ENCODE results near the gene ZNF316. TPM values are rescaled to one million over a fixed set of nuclear protein-coding genes. Genes with fewer than 3 reads are reported as not detected.

ZNF316 gene
- total and polyA plus RNA-seq, 12 donors = 7.6 to 20.8 (median 14.0) TPM

DNA sequence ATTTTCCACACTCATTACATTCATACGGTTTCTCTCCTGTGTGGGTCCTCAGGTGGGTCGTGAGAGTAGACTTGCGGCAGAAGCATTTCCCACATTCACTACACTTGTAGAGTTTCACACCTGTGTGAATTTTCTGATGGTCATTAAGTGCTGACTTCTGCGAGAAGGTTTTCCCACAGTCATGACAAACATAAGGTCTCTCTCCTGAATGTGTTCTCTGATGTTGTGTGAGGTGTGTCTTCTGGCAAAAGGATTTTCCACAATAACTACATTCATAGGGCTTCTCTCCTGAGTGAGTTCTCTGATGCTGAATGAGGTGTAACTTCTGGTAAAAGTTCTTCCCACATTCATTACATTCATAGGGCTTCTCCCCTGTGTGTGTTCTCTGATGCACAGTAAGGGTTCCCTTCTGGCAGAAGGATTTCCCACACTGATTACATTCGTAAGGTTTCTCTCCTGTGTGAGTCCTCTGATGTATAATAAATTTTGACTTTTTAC is 54.5 kb downstream of the ZNF316 start:
- Histone ChIP-seq H3K9me3 (peaks cover 10 to 100% (median 98%) of the 10 kb centered on the region in 11 donors), H3K4me1 (no peaks in the 10 kb centered on the region), H3K27ac (no peak overlapping the region), H3K36me3 (peaks cover 46 to 100% (median 100%) of the 10 kb centered on the region in 9 donors), H3K4me3 (no peak overlapping the region), H3K27me3 (no peaks in the 10 kb centered on the region)
- intact Hi-C loops (cut with DNase I) = no loop called here
- no peak for TF ChIP-seq CTCF (IDR thresholded peaks at IDR 0.05)
- no peak for ATAC-seq
- no peak for DNase-seq
- WGBS, 2 donors = 98 to 99% methylated on average over 5 of the region's 5 CpGs

DNA sequence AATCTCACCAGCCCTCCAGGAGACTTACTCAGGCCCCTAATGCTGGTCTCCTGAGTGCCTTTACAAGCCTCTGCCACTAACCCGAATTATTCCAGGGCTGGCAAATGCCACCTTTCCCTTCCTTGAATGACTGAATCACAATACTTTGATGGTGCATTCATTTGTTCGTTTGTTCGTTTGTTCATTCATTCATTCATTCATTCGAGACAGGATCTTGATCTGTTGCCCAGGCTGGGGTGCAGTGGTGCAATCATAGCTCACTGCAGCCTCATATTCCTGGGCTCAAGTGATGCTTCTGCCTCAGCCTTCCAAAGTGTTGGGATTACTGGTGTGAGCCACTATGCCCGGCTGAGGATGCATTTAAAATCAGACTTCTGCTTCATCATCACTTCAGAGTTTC is 63.7 kb downstream of the ZNF316 start:
- no peak overlapping the region for H3K27ac ChIP-seq
- H3K4me3 ChIP-seq = no peak overlapping the region
- peaks cover 20 to 89% (median 55%) of the 10 kb centered on the region in 9 donors for H3K36me3 ChIP-seq
- H3K27me3 ChIP-seq = no peaks in the 10 kb centered on the region
- peaks cover 9 to 39% (median 27%) of the 10 kb centered on the region in 9 donors for H3K4me1 ChIP-seq
- no peak for DNase-seq
- ATAC-seq = no peak
- TF ChIP-seq CTCF (IDR thresholded peaks at IDR 0.05) = no peak
- intact Hi-C loops (cut with DNase I) = no loop called here
- 95% methylated on average over 5 of the region's 5 CpGs for WGBS, 2 donors
- H3K9me3 ChIP-seq = peaks cover 0 to 74% (median 26%) of the 10 kb centered on the region in 11 donors

DNA sequence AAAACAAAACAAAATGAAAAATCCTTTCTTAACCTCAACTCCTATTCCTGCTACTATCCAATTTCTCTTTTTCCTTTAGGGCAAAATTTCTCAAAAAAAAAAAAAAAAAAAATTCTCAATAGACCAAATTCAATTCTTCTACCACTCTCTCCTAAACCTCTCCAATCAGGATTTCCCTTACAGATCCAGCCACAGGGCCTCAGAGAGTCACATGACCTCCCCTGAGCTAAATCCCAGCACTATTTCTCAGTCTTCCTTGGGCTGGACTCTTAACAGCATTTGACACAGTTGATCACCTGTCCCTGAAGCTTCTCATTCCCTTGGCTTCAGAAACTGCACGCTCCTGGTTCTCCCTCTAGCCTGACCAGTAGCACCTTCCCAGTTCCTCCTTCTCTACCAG is 64.7 kb downstream of the ZNF316 start:
- Histone ChIP-seq H3K27ac (no peak overlapping the region), H3K4me1 (peaks cover 9 to 40% (median 28%) of the 10 kb centered on the region in 9 donors), H3K27me3 (no peaks in the 10 kb centered on the region), H3K4me3 (no peak overlapping the region), H3K36me3 (peaks cover 12 to 78% (median 44%) of the 10 kb centered on the region in 9 donors), H3K9me3 (peaks cover 0 to 63% (median 17%) of the 10 kb centered on the region in 11 donors)
- no peak for DNase-seq
- ATAC-seq = no peak
- WGBS, 2 donors = 84 to 88% methylated on average over 1 of the region's 1 CpG
- intact Hi-C loops (cut with DNase I) = no loop called here
- no peak for TF ChIP-seq CTCF (IDR thresholded peaks at IDR 0.05)

Other genes starting within 250 kb of the ZNF316 start
- gene DAGLB, start 189.4 kb upstream of the ZNF316 start, total RNA-seq = 10 to 100 TPM in 1 of 10 donors, 1 to 10 TPM in 9; 4.8 to 10.5 (median 5.7) TPM
- 10 to 100 TPM in 1 of 2 donors, 1 to 10 TPM in 1; 7.3 to 12.9 TPM for gene DAGLB, start 189.4 kb upstream of the ZNF316 start, polyA plus RNA-seq
- 10 to 100 TPM; 38.8 to 78.4 (median 46.6) TPM for gene KDELR2, start 153.2 kb upstream of the ZNF316 start, total RNA-seq
- gene KDELR2, start 153.2 kb upstream of the ZNF316 start, polyA plus RNA-seq = 10 to 100 TPM; 29.3 to 92.4 TPM
- gene GRID2IP, start 85.9 kb upstream of the ZNF316 start, total RNA-seq = under 1 TPM in 1 of 10 donors, not detected in 9; 0.11 TPM
- gene GRID2IP, start 85.9 kb upstream of the ZNF316 start, polyA plus RNA-seq = under 1 TPM; 0.01 to 0.15 TPM
- gene ZDHHC4, start 59.9 kb upstream of the ZNF316 start, total RNA-seq = 10 to 100 TPM; 29.7 to 53.5 (median 43.3) TPM
- gene ZDHHC4, start 59.9 kb upstream of the ZNF316 start, polyA plus RNA-seq = 10 to 100 TPM; 25.5 to 54.2 TPM
- gene INTS15, start 47.3 kb upstream of the ZNF316 start, total RNA-seq = 10 to 100 TPM in 9 of 10 donors, 1 to 10 TPM in 1; 9.8 to 22.0 (median 13.5) TPM
- gene INTS15, start 47.3 kb upstream of the ZNF316 start, polyA plus RNA-seq = 10 to 100 TPM; 10.2 to 12.7 TPM
- 10 to 100 TPM in 8 of 10 donors, 1 to 10 TPM in 2; 8.8 to 16.3 (median 13.9) TPM for gene ZNF853, start 21.7 kb upstream of the ZNF316 start, total RNA-seq
- 1 to 10 TPM; 1.2 to 3.5 TPM for gene ZNF853, start 21.7 kb upstream of the ZNF316 start, polyA plus RNA-seq
- 10 to 100 TPM; 13.5 to 18.0 (median 16.3) TPM for gene ZNF12, start 69.6 kb downstream of the ZNF316 start, total RNA-seq
- 1 to 10 TPM; 7.2 to 7.7 TPM for gene ZNF12, start 69.6 kb downstream of the ZNF316 start, polyA plus RNA-seq
- under 1 TPM in 3 of 10 donors, not detected in 7; 0.07 to 0.11 (median 0.10) TPM for gene RSPH10B2, start 116.8 kb downstream of the ZNF316 start, total RNA-seq
- gene RSPH10B2, start 116.8 kb downstream of the ZNF316 start, polyA plus RNA-seq = under 1 TPM in 1 of 2 donors, not detected in 1; 0.06 TPM
- 10 to 100 TPM; 13.1 to 33.4 (median 23.7) TPM for gene CCZ1B, start 189.0 kb downstream of the ZNF316 start, total RNA-seq
- 10 to 100 TPM; 18.4 to 36.9 TPM for gene CCZ1B, start 189.0 kb downstream of the ZNF316 start, polyA plus RNA-seq